ENCODE measurements around the gene TTC21A.

DNA sequence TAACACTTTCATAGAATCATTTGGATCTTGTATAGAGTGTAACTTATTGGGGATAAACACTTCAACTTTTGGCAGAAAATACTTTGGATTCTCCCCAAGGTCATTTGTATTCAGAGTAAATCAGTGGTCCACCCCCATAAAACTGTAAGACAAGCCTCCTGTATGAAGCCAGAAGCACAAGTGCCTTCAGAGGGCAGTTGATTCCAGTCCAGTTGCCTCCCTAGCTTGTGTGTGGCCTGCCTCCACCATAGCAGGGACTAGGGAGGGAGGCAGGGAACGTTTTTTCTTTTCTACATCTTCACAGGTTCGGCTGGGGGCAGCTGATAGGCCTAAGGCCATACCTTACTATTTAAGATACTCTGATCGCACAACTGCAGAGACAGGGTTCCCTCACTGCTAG is 11.7 kb upstream of the TTC21A start:
- TF ChIP-seq POLR2A (IDR thresholded peaks at IDR 0.05; ENCODE audit: low read depth, low read length) (no peak), SPI1 (IDR thresholded peaks at IDR 0.05; ENCODE audit: low read depth, low read length) (no peak), POLR2AphosphoS5 (IDR thresholded peaks at IDR 0.05; ENCODE audit: low read depth, low read length) (no peak), TAF1 (IDR thresholded peaks at IDR 0.05; ENCODE audit: low read depth, low read length) (no peak), POU2F2 (IDR thresholded peaks at IDR 0.05; ENCODE audit: low read depth, low read length) (no peak), PAX5 (IDR thresholded peaks at IDR 0.05; ENCODE audit: insufficient read depth, low read length, severe bottlenecking) (no peak)

Data from GM12891 (cell line).